A549 (cell line): Measurements from ENCODE around the gene APC.

ENCODE experiments used
- CHD2 ChIP-seq: fragments of 150-350 bp; IDR thresholded peaks from 2 replicates; pipeline ENCODE4 v1.6.1; 2014; ENCODE audit warnings: low read length; ENCODE audit not compliant: partially characterized antibody
- CHD4 ChIP-seq: fragments of 200-600 bp; sonication (generic); IDR thresholded peaks from 2 replicates; pipeline ENCODE4 v1.6.1; 2016; ENCODE audit warnings: antibody characterized with exemption, mild to moderate bottlenecking, borderline replicate concordance
- ESRRA ChIP-seq: fragments of 150-350 bp; IDR thresholded peaks from 2 replicates; pipeline ENCODE4 v1.6.1; 2014; ENCODE audit warnings: mild to moderate bottlenecking, low read length, borderline replicate concordance
- HMGXB4 ChIP-seq: fragments of 250-450 bp; sonication (Bioruptor Pico); IDR thresholded peaks from 2 replicates; pipeline ENCODE4 v1.5.0; 2021; ENCODE audit warnings: mild to moderate bottlenecking, moderate library complexity, borderline replicate concordance
- MYC ChIP-seq: IDR thresholded peaks from 2 replicates; pipeline ENCODE4 v1.6.1; 2012; ENCODE audit warnings: mild to moderate bottlenecking, inconsistent platforms, low read length, improper control_type of control experiment, borderline replicate concordance
- NR3C1 ChIP-seq: fragments of >200 bp; sonication (Bioruptor Twin); formaldehyde crosslinking; IDR thresholded peaks from 3 replicates; pipeline ENCODE4 v1.6.1; 2017
- PHF8 ChIP-seq: fragments of 200-600 bp; sonication (generic); IDR thresholded peaks from 2 replicates; pipeline ENCODE4 v1.6.1; 2016; ENCODE audit warnings: low read depth, mild to moderate bottlenecking, antibody characterized with exemption, moderate library complexity, borderline replicate concordance
- POLR2A ChIP-seq: IDR thresholded peaks from 2 replicates; pipeline ENCODE4 v1.6.1; 2012; ENCODE audit warnings: mild to moderate bottlenecking, low read length
- RAD21 ChIP-seq, 2 experiments: fragments of >200 bp in 1 of 2; sonication (Bioruptor Twin) in 1 of 2; formaldehyde crosslinking in 1 of 2; IDR thresholded peaks in 1 of 2; conservative IDR thresholded peaks in 1 of 2; 2 replicates in 1 of 2; 3 replicates in 1 of 2; pipeline ENCODE4 v1.6.1; 2012 to 2018; ENCODE audit warnings: inconsistent platforms in 1 of 2
- SMC3 ChIP-seq: fragments of >200 bp; sonication (Bioruptor Twin); formaldehyde crosslinking; IDR thresholded peaks from 3 replicates; pipeline ENCODE4 v1.6.1; 2018; ENCODE audit warnings: inconsistent platforms
- ZFP36 ChIP-seq: fragments of 450-650 bp; IDR thresholded peaks from 2 replicates; pipeline ENCODE4 v1.6.1; 2014; ENCODE audit warnings: borderline replicate concordance; ENCODE audit not compliant: partially characterized antibody
- TF ChIP-seq, protein P1 (sequence below): fragments of >200 bp; sonication (Bioruptor Twin); formaldehyde crosslinking; IDR thresholded peaks from 3 replicates; pipeline ENCODE4 v1.5.1; 2016
- TF ChIP-seq, protein P2 (sequence below): fragments of >200 bp; sonication (Bioruptor Twin); formaldehyde crosslinking; IDR thresholded peaks from 3 replicates; pipeline ENCODE4 v1.6.1; 2016
- TF ChIP-seq, protein P3 (sequence below): IDR thresholded peaks from 2 replicates; pipeline ENCODE4 v1.6.1; 2012; ENCODE audit warnings: low read depth, borderline replicate concordance

DNA sequence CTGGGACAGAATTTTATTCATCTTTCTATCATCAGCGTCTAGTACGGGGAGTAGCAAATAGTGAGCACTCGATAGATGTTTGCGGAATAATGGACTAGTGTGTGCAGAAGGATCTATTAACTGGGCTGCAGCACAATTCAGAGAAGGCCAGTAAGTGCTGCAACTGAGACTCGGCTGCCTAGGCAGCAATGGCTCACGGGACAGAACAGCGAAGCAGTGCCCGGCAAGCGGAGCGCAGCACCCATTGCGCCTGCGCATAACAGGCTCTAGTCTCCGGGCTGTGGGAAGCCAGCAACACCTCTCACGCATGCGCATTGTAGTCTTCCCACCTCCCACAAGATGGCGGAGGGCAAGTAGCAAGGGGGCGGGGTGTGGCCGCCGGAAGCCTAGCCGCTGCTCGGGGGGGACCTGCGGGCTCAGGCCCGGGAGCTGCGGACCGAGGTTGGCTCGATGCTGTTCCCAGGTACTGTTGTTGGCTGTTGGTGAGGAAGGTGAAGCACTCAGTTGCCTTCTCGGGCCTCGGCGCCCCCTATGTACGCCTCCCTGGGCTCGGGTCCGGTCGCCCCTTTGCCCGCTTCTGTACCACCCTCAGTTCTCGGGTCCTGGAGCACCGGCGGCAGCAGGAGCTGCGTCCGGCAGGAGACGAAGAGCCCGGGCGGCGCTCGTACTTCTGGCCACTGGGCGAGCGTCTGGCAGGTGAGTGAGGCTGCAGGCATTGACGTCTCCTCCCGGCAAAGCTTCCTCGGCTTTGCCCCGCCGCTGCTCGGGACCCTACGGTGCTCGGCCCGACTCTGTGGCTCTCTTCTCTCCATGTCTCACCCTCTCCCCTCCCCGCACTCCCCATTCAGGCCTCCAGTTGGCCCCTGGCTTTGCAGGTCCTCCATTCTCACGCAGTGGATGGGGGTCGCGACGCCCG is 30.2 kb upstream of the APC start:
- TF ChIP-seq, protein P1, sequence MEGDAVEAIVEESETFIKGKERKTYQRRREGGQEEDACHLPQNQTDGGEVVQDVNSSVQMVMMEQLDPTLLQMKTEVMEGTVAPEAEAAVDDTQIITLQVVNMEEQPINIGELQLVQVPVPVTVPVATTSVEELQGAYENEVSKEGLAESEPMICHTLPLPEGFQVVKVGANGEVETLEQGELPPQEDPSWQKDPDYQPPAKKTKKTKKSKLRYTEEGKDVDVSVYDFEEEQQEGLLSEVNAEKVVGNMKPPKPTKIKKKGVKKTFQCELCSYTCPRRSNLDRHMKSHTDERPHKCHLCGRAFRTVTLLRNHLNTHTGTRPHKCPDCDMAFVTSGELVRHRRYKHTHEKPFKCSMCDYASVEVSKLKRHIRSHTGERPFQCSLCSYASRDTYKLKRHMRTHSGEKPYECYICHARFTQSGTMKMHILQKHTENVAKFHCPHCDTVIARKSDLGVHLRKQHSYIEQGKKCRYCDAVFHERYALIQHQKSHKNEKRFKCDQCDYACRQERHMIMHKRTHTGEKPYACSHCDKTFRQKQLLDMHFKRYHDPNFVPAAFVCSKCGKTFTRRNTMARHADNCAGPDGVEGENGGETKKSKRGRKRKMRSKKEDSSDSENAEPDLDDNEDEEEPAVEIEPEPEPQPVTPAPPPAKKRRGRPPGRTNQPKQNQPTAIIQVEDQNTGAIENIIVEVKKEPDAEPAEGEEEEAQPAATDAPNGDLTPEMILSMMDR: no peak
- peak; percentile 88 for TF ChIP-seq POLR2A
- TF ChIP-seq, protein P2, sequence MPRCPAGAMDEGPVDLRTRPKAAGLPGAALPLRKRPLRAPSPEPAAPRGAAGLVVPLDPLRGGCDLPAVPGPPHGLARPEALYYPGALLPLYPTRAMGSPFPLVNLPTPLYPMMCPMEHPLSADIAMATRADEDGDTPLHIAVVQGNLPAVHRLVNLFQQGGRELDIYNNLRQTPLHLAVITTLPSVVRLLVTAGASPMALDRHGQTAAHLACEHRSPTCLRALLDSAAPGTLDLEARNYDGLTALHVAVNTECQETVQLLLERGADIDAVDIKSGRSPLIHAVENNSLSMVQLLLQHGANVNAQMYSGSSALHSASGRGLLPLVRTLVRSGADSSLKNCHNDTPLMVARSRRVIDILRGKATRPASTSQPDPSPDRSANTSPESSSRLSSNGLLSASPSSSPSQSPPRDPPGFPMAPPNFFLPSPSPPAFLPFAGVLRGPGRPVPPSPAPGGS: peak; percentile 51; the same call in 1 of the 3 replicates
- no peak for TF ChIP-seq CHD4
- no peak for TF ChIP-seq CHD2
- TF ChIP-seq ZFP36: no peak
- no peak for TF ChIP-seq SMC3
- no peak for TF ChIP-seq NR3C1
- TF ChIP-seq PHF8: peak; percentile 40; the same call in 1 of the 2 replicates
- no peak for TF ChIP-seq MYC
- no peak for TF ChIP-seq RAD21 (conservative IDR thresholded peaks at IDR 0.05 in 1 of 2, IDR thresholded peaks at IDR 0.05 in 1 of 2)
- TF ChIP-seq, protein P3, sequence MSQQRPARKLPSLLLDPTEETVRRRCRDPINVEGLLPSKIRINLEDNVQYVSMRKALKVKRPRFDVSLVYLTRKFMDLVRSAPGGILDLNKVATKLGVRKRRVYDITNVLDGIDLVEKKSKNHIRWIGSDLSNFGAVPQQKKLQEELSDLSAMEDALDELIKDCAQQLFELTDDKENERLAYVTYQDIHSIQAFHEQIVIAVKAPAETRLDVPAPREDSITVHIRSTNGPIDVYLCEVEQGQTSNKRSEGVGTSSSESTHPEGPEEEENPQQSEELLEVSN: no peak
- TF ChIP-seq ESRRA: no peak
- TF ChIP-seq HMGXB4 (CRISPR knock-in tag): no peak
